AG09309 (cell line): Measurements from ENCODE around the gene RFXAP.

ENCODE experiments used
- DNase-seq: peaks from one replicate; pipeline ENCODE4 v3.0.0-alpha.2; 2010; ENCODE audit warnings: low read depth
- H3K4me3 ChIP-seq: 2 replicates; pipeline ENCODE4 v1.5.1; 2011; ENCODE audit warnings: mild to moderate bottlenecking, low read depth, low read length, moderate library complexity; ENCODE audit not compliant: control insufficient read depth
- TF ChIP-seq, protein P1 (sequence below): IDR thresholded peaks from 2 replicates; pipeline ENCODE4 v1.5.1; 2011; ENCODE audit warnings: mild to moderate bottlenecking, low read depth, low read length, inconsistent platforms; ENCODE audit not compliant: insufficient read depth, control insufficient read depth; ENCODE audit errors: missing control alignments

The RFXAP gene

DNA sequence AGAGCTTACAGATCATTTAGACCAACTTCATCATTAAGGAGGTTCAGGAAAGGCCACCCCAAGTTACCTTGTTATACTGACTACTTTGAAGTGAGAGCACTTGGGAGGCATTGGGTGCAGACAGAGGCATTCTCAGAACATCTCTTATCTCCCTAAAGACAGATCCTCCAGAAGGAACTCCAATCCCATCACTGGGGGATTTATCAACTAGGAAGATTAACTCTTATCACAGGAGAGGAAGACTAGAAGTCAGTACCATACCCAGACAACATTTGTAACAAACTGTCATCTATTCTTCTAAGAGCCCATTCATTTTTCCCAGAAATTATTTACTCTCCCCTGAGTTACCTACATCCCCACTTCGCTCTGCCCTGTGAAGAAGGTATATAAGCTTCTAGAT, 5.8 kb upstream of the RFXAP start:
- TF ChIP-seq, protein P1, sequence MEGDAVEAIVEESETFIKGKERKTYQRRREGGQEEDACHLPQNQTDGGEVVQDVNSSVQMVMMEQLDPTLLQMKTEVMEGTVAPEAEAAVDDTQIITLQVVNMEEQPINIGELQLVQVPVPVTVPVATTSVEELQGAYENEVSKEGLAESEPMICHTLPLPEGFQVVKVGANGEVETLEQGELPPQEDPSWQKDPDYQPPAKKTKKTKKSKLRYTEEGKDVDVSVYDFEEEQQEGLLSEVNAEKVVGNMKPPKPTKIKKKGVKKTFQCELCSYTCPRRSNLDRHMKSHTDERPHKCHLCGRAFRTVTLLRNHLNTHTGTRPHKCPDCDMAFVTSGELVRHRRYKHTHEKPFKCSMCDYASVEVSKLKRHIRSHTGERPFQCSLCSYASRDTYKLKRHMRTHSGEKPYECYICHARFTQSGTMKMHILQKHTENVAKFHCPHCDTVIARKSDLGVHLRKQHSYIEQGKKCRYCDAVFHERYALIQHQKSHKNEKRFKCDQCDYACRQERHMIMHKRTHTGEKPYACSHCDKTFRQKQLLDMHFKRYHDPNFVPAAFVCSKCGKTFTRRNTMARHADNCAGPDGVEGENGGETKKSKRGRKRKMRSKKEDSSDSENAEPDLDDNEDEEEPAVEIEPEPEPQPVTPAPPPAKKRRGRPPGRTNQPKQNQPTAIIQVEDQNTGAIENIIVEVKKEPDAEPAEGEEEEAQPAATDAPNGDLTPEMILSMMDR, result no peak
- no peak overlapping the region for H3K4me3 ChIP-seq
- DNase-seq, result no peak

DNA sequence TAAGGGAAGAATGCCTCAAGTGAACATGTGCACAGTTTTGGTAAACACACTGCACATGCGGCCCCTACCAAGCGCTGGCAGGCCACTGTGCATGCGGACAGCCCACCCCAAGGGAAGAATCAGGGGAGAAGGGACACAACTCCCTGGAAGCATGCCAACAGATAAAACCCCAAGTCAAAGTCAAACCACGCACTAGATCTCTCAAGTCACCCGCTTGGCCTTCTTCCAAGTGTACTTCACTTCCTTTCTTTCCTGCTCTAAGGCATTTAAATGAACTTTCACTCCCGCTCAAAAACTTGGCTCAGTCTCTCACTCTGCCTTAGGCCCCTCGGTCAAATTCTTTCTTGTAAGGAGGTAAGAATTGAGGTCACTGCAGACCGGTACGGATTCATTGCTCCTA, 4.6 kb upstream of the RFXAP start:
- TF ChIP-seq, protein P1, result no peak
- H3K4me3 ChIP-seq, result no peak overlapping the region
- no peak for DNase-seq

DNA sequence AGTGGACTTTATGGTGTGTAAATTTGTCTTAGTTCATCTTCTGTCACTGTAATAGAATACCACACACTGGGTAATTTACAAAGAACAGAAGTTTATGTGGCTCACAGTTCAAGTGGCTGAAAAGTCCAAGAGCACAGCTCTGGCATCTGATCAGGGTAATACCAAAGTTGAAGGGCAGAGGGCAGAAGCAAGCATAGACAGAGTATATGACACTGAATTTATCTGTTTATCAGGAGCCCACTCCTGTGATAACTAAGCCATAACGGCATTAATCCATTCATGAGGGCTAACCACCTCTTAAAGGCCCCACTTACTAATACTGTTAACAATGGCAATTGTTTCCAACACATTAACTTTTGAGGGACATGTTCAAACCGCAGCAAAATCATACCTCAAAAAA, 4.0 kb upstream of the RFXAP start:
- DNase-seq, result no peak
- TF ChIP-seq, protein P1, result peak; percentile 33
- H3K4me3 ChIP-seq, result no peak overlapping the region

DNA sequence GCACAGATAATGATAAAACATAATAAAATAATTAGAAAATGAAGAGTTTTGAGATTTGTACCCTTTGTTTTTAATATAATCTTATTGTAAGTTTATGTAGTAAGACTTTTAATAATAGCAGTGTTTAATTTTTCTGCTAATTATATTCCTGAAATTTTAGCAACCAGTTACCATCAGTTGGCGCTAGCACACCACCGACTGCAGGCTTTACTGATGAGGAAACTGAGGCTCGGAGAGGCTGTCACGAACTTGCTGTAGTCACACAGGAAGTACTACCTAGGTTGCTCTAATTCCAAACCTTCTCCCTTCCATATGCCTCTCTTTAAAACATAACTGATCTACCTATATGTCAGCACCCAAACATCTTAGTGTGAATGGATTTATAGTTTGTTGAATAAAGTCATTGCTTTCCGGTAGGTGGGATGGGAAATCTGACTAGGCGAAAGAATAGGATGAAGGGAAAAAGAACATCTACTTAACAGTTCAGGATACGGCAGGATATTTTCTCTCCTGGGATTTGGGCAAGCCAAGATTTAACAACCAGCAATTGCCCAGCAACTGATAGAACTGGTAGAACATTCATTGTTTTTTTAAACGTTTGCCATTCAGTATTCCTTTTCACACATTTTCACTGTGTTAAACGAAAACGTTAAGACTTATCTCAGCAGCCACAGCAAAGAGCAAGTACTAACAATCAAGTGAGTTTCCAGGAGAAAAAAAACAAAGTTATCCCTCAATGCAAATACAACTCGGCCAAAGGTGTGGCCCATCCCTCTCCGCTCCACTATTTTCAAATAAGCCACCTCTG, 822 bp upstream of the RFXAP start:
- DNase-seq, result no peak
- peak overlapping the region; percentile 94 for H3K4me3 ChIP-seq
- TF ChIP-seq, protein P1, result no peak

DNA sequence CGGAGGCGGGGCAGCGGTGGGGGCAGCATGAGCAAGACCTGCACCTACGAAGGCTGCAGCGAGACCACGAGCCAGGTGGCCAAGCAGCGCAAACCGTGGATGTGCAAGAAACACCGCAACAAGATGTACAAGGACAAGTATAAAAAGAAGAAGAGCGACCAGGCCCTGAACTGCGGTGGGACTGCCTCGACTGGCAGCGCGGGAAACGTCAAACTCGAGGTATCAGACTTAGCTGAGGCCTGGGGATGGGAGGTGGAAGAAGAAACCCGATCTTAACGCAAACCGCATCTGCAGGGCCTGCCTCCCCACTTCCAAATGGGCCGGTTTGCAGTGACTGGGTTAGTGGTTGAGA, 693 bp downstream of the RFXAP start:
- peak overlapping the region; percentile 94 for H3K4me3 ChIP-seq
- TF ChIP-seq, protein P1, result no peak
- DNase-seq, result no peak

DNA sequence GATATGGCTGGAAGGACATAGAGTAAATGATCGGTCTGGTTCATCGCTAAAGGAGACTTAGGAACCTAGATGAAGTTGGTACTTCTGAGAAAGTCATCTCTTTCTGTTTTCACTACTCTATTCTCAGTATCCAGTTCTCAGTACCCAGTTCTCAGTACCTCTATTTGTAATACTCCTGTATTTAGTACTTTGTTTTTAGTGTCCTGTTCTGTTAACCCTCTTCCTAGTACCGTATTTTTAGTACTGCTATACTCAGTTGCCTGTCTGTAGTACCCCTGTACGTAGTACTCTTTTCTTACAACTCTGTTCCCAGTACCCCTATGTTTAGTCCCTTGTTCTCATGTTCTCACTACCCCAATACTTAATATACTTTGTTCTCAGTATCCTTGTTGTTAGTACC, 1.2 kb downstream of the RFXAP start:
- no peak for DNase-seq
- H3K4me3 ChIP-seq, result peak overlapping the region; percentile 94
- TF ChIP-seq, protein P1, result no peak
